GM11168 (cell line): Measurements from ENCODE around the gene RUFY4.
"Not testable (repeated sequence)": the region's sequence is repeated elsewhere in the genome, so short reads cannot be mapped to it uniquely, and the experiment has no call there.

Experiments
- in situ Hi-C: fragments of 300-500 bp; cut with MboI; formaldehyde crosslinking; loops from one replicate; pipeline ENCODE4 v1.12.0; 2022; ENCODE audit warnings: low sequenced_read_pairs; ENCODE audit not compliant: unreplicated experiment

RUFY4 gene

GRCh38 chr2:218030409-218031195 is 38.5 kb upstream of the RUFY4 start:
- in situ Hi-C loops: no loop called here

GRCh38 chr2:218031261-218031660 is 37.8 kb upstream of the RUFY4 start:
- in situ Hi-C loops: no loop called here

DNA sequence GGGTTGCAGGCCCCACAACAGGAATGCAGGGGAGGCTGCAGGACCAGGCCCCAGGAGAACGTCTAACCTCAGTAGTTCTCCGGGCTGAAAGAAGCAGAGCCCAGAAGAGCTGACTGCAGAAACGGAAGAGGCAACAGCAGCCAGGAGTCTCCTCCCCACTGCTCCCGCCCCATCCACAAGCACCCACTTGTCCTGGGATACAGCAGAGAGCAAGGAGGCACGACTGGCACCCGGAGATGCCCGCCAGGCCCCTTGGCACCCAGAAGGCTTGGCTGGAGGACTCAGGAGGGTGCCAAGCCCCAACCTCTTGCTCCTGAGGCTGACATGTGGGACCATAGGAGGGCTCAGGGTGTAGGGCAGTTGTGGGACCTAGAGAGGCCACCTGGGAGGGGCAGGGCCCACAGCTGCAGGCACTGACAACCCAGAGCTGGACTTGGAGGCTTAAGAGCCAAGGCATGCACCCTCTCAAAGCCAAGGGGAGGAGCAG is 37.2 kb upstream of the RUFY4 start:
- in situ Hi-C loops: no loop called here

DNA sequence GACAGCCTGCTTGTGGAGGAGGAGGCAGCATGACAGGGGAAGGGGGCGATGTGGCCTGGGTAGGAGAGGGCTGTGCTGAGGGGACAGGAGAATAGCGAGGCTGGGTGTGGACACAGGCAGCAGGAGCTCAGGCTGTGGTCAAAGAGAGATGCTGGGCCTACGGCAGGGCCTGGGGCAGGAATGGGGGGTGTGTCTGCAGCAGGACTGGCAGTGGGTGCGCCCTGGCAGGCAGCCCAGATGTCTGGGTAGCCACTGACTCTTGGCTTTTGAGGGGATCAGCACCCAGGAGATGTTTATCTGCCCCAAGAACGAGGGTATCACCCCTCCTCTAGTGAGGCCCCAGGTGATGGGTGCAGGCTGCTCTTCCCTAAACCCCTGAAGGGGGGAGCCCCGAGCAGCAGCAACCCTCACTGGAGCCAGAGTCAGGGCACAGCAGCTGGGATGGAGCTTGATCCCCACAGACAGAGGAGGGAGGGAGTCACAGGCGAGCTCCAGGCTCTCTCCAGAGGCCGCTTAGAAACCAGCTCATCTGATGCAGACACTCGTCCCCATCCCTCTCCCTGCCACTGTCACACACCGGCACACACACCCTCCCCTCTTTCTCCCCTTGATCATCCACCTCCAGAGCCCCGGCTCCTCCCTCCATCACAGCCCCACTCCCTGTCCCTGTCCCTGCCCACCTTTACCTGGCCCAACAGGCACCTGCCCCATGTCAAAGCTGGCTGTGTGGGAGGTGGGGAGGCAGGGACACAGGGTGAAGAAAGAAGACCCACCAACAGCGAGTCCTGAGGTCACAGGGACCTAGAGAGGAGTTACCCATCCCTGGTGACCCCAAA is 36.5 kb upstream of the RUFY4 start:
- in situ Hi-C loops: no loop called here

GRCh38 chr2:218033208-218033589 is 35.9 kb upstream of the RUFY4 start:
- in situ Hi-C loops: no loop called here

DNA sequence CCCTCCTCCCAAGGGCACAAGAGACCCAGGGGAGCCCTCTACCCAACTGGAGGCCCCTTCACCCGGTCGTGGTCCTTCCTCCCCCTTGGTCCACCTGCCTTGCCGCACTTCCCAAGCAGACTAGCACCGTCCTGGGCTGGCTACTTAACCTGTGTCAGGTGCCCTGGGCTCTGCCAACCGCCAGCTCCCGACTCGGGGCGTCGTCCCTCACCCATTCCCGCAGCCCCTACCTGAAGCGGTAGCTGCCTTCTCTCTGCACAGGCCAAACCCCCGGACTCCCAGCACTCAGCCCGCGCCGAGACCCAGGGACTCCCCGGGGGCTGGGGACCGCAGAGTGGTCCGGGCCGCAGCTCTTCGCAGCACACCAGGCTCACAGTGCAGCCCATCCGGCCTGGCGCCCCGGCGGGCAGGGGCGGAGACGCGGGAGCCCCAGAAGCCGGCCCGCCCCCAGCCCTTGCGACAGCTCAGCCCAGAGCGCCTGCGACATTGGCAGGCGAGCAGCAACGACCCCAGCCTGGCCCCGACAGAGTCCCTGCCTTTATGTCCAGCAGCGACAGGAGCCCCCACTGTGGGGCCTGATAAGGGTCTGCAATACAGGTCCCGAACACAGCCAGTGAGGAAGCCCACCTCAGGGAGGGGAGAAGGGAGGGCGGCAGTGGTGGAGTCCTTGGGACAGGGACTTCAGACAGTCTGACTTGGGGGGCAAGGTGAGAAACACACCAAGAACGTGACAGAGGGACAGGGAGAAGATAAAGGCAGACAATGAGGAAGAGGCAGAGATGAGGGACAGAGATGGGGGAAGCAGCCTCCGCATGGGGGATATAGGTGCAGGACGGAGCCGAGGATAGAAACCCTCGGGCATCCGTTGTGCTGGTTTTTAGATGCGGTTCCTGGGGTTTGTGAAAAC is 35.2 kb upstream of the RUFY4 start:
- in situ Hi-C loops: no loop called here

DNA sequence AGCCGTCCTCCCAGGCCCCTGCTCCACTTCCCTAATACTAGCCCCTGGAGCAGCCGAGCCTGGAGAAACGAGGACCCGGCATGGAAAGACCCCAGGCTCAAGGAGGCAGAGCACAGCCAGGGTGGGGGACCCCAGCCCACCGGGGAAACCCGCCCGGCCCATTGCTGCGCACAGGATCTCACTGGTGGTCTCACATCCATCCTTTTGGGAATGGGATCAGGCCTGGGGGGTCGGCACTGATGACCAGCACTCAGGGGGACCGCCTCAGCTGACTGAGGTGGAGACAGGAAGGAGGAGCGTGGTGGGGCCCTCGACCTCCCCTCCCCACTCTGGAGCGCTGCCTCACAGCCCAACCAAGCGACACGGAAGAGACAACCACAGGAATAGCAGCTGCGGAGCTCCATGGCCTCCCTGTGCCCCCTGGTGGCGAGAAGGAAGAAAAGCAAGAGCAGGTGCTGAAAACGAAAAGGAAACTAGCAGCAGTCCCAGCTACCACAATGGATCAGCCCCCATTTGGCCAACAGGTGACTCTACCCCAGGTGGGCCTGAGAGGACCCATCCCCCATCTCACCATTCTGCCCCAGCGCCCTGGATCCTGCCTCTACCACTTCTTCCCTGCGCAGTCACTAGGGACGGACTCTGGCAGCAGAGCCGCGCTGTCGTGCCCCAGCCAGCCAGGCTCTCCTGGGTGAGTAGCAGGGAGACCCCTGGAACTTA is 34.4 kb upstream of the RUFY4 start:
- in situ Hi-C loops: not testable (repeated sequence)

GRCh38 chr2:218035463-218036100 is 33.5 kb upstream of the RUFY4 start:
- in situ Hi-C loops: no loop called here

DNA sequence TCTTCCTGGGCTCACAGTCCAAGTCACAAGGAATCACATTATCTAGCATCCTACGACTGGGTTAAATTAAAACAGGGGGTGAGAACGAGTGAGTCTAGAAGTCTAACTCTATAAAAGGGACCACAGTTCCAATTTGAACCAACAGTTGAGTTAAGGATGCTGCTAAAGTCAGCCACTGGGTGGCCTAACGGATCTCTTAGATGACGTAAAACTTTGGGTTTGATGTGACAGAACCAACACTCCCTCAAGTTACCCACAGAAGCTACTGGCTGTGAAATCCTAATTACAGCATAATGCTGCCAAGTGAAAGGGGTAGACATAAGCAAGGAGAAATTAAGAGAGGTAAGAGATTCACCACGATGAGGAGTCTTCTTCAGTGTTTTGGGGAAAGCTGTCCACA is 32.7 kb upstream of the RUFY4 start:
- in situ Hi-C loops: no loop called here

GRCh38 chr2:218039171-218039570 is 29.9 kb upstream of the RUFY4 start:
- in situ Hi-C loops: no loop called here

DNA sequence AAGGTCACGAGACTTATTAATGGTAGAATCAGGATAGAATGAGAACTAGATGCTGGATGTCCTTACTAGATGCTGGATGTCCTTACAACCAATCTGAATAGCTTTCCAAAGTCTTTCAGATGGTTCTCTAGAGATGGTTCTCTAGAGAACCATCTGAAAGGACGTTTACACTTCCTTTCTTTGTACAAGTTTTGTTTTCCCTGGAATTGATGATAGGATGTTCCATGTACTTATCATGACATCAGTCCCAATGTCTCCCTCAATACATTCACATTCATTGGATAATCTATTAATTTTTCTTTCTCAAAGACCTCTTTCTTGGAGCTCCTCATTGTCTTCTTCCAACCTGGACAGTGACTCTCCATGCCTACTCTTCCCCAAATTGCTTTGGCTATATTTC is 28.2 kb upstream of the RUFY4 start:
- in situ Hi-C loops: no loop called here

DNA sequence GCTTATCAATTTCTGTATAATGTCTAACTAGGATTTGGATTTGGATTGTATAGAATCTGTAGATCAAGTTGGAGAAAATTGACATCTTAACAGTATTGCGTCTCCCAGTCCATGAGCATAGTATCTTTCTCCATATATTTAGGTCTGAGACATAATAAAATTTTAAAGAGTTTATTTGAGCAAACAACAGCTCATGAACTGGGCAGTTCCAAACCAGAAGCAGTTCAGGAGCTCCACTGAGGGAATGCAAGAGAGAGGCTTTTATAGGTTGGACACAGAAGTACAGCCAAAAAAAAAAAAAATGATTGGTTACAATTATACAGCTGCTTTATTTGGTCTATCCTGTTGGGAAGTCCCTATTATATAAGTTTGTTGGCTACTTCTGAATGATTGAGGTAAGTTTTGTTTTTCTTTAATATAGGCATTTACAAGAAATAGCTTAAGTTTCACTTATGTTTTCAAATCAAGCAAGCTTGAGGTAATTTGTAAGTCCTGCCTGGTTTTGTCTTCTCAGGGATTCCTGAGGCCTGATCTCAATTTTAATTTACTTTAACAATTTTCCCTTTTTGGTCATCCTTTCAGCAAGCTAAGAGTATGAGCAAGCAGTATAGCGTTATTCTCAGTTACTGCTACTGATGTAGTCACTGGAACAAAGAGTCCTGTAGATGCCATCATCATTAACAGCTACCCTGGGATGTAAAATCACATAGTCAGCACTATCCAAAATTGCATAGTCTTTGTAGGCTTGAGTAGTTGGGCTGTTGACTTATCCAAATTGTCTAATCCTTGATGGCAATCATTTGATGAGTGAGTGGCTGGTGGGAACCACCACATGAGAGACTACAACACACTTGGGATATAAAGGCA is 27.5 kb upstream of the RUFY4 start:
- in situ Hi-C loops: no loop called here

DNA sequence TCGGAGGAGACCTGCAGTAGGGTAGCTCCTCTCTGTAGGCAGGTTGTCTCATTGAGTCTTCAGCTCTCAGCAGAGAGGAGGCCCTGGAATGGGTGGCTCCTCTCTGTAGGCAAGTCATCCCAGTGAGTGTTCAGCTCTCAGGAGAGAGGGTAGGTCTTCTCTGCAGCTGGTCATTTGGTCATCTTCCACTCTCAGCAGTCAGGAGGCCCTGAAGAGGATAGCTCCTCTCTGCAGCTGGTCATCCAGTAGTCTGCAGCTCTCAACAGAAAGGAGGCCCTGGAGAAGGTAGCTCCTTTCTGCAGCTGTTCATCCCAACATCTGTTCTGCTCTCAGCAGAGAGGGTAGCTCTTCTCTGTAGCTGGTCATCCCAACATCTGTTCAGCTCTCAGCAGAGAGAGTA is 26.0 kb upstream of the RUFY4 start:
- in situ Hi-C loops: no loop called here

DNA sequence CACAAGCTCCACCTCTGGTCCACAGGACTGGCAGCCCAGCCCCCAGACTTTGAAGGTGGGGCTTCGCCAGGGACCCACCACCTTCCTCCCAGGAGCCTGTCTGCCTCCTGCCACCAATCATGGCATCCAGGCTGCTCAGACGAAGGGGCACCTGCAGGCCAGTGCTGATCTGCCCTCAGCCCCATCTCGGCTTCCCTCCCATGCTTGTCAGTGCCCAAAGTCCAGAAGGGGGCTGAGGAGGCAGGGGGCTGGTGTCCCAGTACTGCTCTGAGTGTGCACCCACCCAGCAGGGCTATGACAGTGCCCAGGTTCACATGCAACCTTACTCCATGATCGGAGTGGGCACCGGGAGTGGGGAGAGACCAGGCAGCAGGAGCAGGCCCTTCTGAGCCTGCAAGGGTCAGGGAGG is 25.3 kb upstream of the RUFY4 start:
- in situ Hi-C loops: no loop called here

DNA sequence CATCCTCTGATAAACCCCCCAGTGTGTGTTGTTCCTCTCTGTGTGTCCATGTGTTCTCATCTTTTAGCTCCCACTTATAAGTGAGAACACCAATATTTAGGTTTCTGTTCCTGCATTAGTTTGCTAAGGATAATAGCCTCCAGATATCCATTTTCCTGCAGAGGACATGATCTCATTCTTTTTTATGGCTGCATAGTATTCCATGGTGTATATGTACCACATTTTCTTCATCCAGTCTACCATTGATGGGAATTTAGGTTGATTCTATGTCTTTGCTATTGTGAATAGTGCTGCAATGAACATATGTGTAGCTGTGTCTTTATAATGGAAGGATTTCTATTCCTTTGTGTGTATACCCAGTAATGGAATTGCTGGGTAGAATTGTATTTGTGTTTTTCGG is 24.5 kb upstream of the RUFY4 start:
- in situ Hi-C loops: not testable (repeated sequence)

DNA sequence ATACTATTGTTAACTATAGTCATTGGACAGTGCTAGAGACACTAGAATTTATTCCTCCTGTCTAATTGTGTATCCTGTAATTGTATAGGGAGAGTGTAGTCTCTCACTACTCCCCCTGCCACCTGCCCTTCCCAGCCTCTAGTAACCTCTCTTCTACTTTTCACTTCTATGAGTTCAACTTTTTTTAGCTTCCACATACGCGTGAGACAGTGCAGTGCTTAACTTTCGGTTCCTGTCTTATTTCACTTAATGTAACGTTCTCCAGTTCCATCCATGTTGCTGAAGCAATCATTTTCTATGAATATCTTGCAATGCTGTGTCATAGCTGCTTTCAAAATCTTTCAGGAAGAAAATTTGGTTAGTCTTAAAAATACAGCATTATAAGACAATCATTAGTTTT is 22.8 kb upstream of the RUFY4 start:
- in situ Hi-C loops: no loop called here

DNA sequence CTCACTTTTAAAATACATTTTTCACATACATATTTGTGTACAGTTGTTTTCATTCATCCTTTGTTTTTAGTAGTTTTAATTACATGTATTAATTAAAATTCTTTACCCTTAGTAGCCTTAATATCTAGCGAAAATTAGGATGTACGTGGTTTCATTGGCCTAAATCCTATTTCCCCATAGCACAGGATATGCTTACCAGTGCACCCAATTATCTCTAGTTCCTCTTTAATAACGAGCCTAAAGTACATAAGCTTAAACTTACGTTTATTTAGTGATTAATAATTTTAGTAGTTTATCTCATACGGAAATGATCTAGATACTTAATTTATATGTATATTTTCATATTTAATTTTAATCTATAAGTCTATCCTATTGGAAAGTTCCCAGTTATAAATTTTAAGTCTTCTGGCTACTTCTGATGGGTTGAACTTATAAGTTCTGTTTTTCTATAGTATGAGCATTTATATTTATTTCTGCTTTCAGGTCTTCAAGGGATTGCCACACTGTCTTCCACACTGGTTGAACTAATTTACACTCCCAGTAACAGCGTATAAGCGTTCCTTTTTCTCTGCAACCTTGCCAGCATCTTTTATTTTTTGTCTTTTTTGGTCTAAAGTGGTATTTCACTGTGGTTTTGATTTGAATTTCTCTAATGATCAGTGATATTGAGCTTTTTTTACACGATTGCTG is 21.4 kb upstream of the RUFY4 start:
- in situ Hi-C loops: no loop called here

DNA sequence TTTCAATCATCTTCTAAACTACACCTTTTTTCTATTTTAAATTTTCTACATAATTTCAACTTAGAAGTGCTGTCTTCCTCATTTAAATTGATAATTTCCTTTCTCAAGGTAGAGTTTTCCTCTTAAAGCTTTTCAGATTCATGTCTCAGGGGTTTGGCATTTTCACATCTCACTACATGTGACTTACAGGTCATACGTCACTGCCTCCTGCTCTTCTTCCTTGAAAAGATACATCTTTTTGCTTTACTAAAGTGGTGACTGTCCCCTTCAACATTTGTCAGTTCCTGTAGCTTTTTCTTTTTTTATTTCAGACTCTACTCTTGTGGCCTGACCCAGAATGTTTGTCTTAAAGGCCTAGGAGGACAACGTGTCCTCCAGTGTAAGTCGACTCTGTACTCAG is 17.1 kb upstream of the RUFY4 start:
- in situ Hi-C loops: no loop called here
